Brain microvascular endothelial cell (primary cell): ENCODE results near the gene ARVCF.

Experiments used
- DNase-seq: peaks from one replicate; pipeline ENCODE4 v3.0.0-alpha.2; 2020
- H3K27ac ChIP-seq: fragments of 250-450 bp; sonication (Bioruptor Pico); 2 replicates; pipeline ENCODE4 v1.5.1; 2020; ENCODE audit warnings: mild to moderate bottlenecking, moderate library complexity
- H3K27me3 ChIP-seq: fragments of 250-450 bp; sonication (Bioruptor Pico); replicated peaks from 2 replicates; pipeline ENCODE4 v1.5.1; 2020; ENCODE audit warnings: mild to moderate bottlenecking
- H3K36me3 ChIP-seq: fragments of 250-450 bp; sonication (Bioruptor Pico); replicated peaks from 2 replicates; pipeline ENCODE4 v1.5.1; 2020; ENCODE audit warnings: mild to moderate bottlenecking
- H3K4me3 ChIP-seq: 2 replicates; pipeline ENCODE4 v1.5.1; 2011; ENCODE audit warnings: low read depth, mild to moderate bottlenecking, control low read depth, low read length, moderate library complexity
- CTCF ChIP-seq: IDR thresholded peaks from 2 replicates; pipeline ENCODE4 v1.5.1; 2011; ENCODE audit warnings: low read depth, mild to moderate bottlenecking, moderate library complexity, low read length, control low read depth, inconsistent platforms; ENCODE audit errors: missing control alignments
- in situ Hi-C: cut with HindIII; loops from 2 replicates; pipeline ENCODE4 v1.10.0; 2017; ENCODE audit warnings: low sequenced_read_pairs, low pct_ligation_motif_present

The ARVCF gene

GRCh38 chr22:19948057-19948760 is 68.4 kb downstream of the ARVCF start:
- TF ChIP-seq CTCF: no peak
- Histone ChIP-seq H3K27ac (peak overlapping the region; percentile 78), H3K4me3 (no peak overlapping the region), H3K27me3 (no peaks in the 10 kb centered on the region), H3K36me3 (peaks cover 8% of the 10 kb centered on the region)
- in situ Hi-C loops: no loop called here
- DNase-seq: no peak

- DNase-seq: peak; percentile 87
- H3K4me3 ChIP-seq: peak overlapping the region; percentile 79
- H3K27me3 ChIP-seq: no peaks in the 10 kb centered on the region
- TF ChIP-seq CTCF: peak; percentile 47
- in situ Hi-C loops: no loop called here
- H3K36me3 ChIP-seq: no peaks in the 10 kb centered on the region
- H3K27ac ChIP-seq: peak overlapping the region; percentile 97
Measured at GRCh38 chr22:19943082-19944026, 73.3 kb downstream of the ARVCF start.

GRCh38 chr22:19942157-19943081 is 74.2 kb downstream of the ARVCF start:
- peak; percentile 56 for DNase-seq
- no peak for TF ChIP-seq CTCF
- peak overlapping the region; percentile 97 for H3K27ac ChIP-seq

GRCh38 chr22:19941365-19942082 is 75.1 kb downstream of the ARVCF start, which contains the start of the genes COMT and TXNRD2:
COMT (plus strand) TSS chr22:19941772; CDS start chr22:19962527, 20,755 bp downstream.
TXNRD2 (minus strand) TSS chr22:19941818; CDS start chr22:19941803, 15 bp downstream.
- TF ChIP-seq CTCF: no peak
- no peaks in the 10 kb centered on the region for H3K36me3 ChIP-seq
- H3K27ac ChIP-seq: peak within 1 kb of the TSS; percentile 97
- H3K4me3 ChIP-seq: peak within 1 kb of the TSS; percentile 79
- no peaks in the 10 kb centered on the region for H3K27me3 ChIP-seq
- in situ Hi-C loops: no loop called here
- DNase-seq: peak; percentile 28

More at GRCh38 chr22:19942157-19943081, 74.2 kb downstream of the ARVCF start:
- Histone ChIP-seq H3K4me3 (peak overlapping the region; percentile 79), H3K36me3 (no peaks in the 10 kb centered on the region), H3K27me3 (no peaks in the 10 kb centered on the region)
- in situ Hi-C loops: no loop called here
